ENCODE data around the gene NRF1.

DNA sequence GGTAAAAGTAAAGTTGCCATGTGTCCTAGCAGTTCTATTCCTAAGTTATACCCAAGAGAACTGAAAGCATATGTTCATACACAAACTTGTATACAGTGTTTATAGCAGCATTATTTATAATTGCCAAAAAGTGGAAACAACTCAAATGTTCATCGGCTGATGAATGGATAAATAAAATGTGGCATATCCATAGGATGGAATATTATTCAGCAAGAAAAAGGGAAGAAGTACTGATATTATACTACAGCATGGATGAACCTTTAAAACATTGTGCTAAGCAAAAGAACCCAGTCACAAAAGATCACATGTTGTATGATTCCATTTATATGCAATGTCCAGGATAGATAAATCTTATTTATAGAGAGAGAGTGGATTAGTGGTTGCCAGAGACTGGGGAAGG lies 68.9 kb downstream of the NRF1 start:
- TF ChIP-seq BHLHE40 (IDR thresholded peaks at IDR 0.05; ENCODE audit: borderline replicate concordance) = no peak
- TF ChIP-seq TARDBP (IDR thresholded peaks at IDR 0.05) = no peak
- no peak for TF ChIP-seq FOXA1 (IDR thresholded peaks at IDR 0.05)
- no peak for TF ChIP-seq SUZ12 (IDR thresholded peaks at IDR 0.05)
- no peak for TF ChIP-seq NFRKB (IDR thresholded peaks at IDR 0.05)
- TF ChIP-seq HDGF (IDR thresholded peaks at IDR 0.05; ENCODE audit: borderline replicate concordance) = no peak
- TF ChIP-seq SP1 (IDR thresholded peaks at IDR 0.05) = no peak
- TF ChIP-seq, protein P1, sequence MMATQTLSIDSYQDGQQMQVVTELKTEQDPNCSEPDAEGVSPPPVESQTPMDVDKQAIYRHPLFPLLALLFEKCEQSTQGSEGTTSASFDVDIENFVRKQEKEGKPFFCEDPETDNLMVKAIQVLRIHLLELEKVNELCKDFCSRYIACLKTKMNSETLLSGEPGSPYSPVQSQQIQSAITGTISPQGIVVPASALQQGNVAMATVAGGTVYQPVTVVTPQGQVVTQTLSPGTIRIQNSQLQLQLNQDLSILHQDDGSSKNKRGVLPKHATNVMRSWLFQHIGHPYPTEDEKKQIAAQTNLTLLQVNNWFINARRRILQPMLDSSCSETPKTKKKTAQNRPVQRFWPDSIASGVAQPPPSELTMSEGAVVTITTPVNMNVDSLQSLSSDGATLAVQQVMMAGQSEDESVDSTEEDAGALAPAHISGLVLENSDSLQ (IDR thresholded peaks at IDR 0.05) = no peak
- TF ChIP-seq ZNF384 (IDR thresholded peaks at IDR 0.05) = no peak
- TF ChIP-seq FOXM1 (IDR thresholded peaks at IDR 0.05; ENCODE audit: borderline replicate concordance) = no peak
- no peak for TF ChIP-seq ELF4 (IDR thresholded peaks at IDR 0.05)
- no peak for TF ChIP-seq FOXK2 (IDR thresholded peaks at IDR 0.05)
- no peak for TF ChIP-seq CTBP1 (IDR thresholded peaks at IDR 0.05; ENCODE audit: borderline replicate concordance)

Data from HEK293T (cell line).